Kidney epithelial cell (primary cell): ENCODE results near the gene SOX2. TPM values are rescaled to one million over a fixed set of nuclear protein-coding genes. Genes with fewer than 3 reads are reported as not detected.
"Not testable (repeated sequence)": the region's sequence is repeated elsewhere in the genome, so short reads cannot be mapped to it uniquely, and the experiment has no call there.

Experiments
- DNase-seq: peaks from one replicate; pipeline ENCODE4 v3.0.0-alpha.2; 2010; ENCODE audit warnings: low read depth
- H3K27me3 ChIP-seq: 2 replicates; pipeline ENCODE4 v1.6.0; 2011; ENCODE audit warnings: low read length; ENCODE audit not compliant: control insufficient read depth, insufficient read depth
- H3K36me3 ChIP-seq: 2 replicates; pipeline ENCODE4 v1.5.1; 2011; ENCODE audit warnings: low read length; ENCODE audit not compliant: control insufficient read depth, insufficient read depth
- H3K4me3 ChIP-seq: 2 replicates; pipeline ENCODE4 v1.5.1; 2011; ENCODE audit warnings: low read depth, mild to moderate bottlenecking, control low read depth, low read length
- CTCF ChIP-seq: IDR thresholded peaks from 2 replicates; pipeline ENCODE4 v1.5.1; 2011; ENCODE audit warnings: mild to moderate bottlenecking, moderate library complexity, low read length, control low read depth, inconsistent platforms; ENCODE audit not compliant: insufficient read depth, poor library complexity, severe bottlenecking
- total RNA-seq: library from RNA; depleted of rRNA; stranded (reverse); fragments of >200 nt; gene quantifications from 2 replicates; pipeline ENCODE4 v1.2.3, GENCODE V29; 2015

SOX2 gene
- total RNA-seq, 1 donor from 2014 or later: not detected

- H3K27me3 ChIP-seq: no peaks in the 10 kb centered on the region
Observed at GRCh38 chr3:181756645-181757297, 45.0 kb downstream of the SOX2 start.

GRCh38 chr3:181757694-181758306 is 46.1 kb downstream of the SOX2 start:
- TF ChIP-seq CTCF: no peak
- Histone ChIP-seq H3K27me3 (no peaks in the 10 kb centered on the region), H3K4me3 (no peak overlapping the region), H3K36me3 (no peaks in the 10 kb centered on the region)
- no peak for DNase-seq

More at GRCh38 chr3:181756645-181757297, 45.0 kb downstream of the SOX2 start:
- Histone ChIP-seq H3K36me3 (no peaks in the 10 kb centered on the region), H3K4me3 (no peak overlapping the region)
- no peak for TF ChIP-seq CTCF
- DNase-seq: no peak

GRCh38 chr3:181761906-181762305 is 50.2 kb downstream of the SOX2 start:
- no peak for TF ChIP-seq CTCF
- H3K27me3 ChIP-seq: no peaks in the 10 kb centered on the region
- H3K36me3 ChIP-seq: no peaks in the 10 kb centered on the region
- no peak overlapping the region for H3K4me3 ChIP-seq
- DNase-seq: no peak

GRCh38 chr3:181764033-181764432 is 52.3 kb downstream of the SOX2 start:
- H3K4me3 ChIP-seq, DNase-seq, H3K36me3 ChIP-seq, H3K27me3 ChIP-seq: not testable (repeated sequence)
